Measurements from ENCODE around the gene GBF1. TPM values are rescaled to one million over a fixed set of nuclear protein-coding genes. Genes with fewer than 3 reads are reported as not detected.

Gene GBF1
- total and polyA plus RNA-seq, 2 of the 13 experiments (the other 11 are each of a cell fraction or from before 2014, with no cell fraction given): 17.1 to 21.9 TPM

DNA sequence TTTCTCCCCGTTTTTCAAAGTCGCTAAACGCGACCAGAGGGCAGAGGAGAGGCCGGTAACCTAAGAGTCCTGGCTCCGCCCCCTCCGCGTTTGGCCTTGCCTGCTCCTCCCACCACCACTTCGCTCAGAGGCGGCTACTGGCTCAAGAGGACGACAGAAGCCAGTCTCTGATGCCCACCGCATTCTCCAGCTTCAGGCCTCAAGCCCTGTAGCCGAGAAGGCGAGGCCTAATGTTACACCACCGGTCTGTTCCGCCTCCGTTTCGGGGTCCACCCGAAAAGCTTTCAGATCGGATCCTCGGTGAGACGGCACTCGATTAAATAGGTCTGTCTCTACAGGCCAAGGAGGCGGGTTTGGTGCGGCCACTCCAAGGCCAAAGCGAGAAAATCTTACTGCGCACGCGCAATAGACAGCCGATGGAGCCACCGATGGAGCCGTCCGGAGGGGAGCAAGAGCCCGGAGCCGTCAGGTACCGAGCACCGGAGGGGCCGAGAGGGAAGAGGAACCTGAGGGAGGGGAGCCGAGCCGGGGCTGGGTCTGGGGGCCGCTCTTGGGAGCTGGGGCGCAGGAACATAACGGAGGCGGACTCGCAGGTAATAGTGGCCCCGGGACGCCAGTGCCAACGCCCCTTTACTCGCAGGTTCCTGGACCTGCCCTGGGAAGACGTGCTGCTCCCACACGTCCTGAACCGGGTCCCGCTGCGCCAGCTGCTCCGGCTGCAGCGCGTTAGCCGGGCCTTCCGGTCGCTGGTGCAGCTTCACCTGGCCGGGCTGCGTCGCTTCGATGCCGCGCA is 175.6 kb downstream of the GBF1 start, which contains the start of gene FBXL15 (continued):
- TF ChIP-seq, protein P1, sequence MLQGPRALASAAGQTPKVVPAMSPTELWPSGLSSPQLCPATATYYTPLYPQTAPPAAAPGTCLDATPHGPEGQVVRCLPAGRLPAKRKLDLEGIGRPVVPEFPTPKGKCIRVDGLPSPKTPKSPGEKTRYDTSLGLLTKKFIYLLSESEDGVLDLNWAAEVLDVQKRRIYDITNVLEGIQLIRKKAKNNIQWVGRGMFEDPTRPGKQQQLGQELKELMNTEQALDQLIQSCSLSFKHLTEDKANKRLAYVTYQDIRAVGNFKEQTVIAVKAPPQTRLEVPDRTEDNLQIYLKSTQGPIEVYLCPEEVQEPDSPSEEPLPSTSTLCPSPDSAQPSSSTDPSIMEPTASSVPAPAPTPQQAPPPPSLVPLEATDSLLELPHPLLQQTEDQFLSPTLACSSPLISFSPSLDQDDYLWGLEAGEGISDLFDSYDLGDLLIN (CRISPR knock-in tag; IDR thresholded peaks at IDR 0.05; ENCODE audit: borderline replicate concordance): no peak
- TF ChIP-seq, protein P2, sequence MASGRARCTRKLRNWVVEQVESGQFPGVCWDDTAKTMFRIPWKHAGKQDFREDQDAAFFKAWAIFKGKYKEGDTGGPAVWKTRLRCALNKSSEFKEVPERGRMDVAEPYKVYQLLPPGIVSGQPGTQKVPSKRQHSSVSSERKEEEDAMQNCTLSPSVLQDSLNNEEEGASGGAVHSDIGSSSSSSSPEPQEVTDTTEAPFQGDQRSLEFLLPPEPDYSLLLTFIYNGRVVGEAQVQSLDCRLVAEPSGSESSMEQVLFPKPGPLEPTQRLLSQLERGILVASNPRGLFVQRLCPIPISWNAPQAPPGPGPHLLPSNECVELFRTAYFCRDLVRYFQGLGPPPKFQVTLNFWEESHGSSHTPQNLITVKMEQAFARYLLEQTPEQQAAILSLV (CRISPR knock-in tag; IDR thresholded peaks at IDR 0.05; ENCODE audit: borderline replicate concordance): peak; percentile 86; the same call in 1 of the 2 replicates
- peak; percentile 65 for TF ChIP-seq ARNTL (CRISPR knock-in tag; IDR thresholded peaks at IDR 0.05)
- TF ChIP-seq FIP1L1 (IDR thresholded peaks at IDR 0.05; ENCODE audit: borderline replicate concordance, insufficient read depth, low read depth, low read length): 0 out of 2 replicates have a peak, but pooled peaks have one; percentile 48
- peak; percentile 83 for TF ChIP-seq YY1 (IDR thresholded peaks at IDR 0.05; ENCODE audit: insufficient read depth, insufficient replicate concordance, low read depth, low read length)
- TF ChIP-seq ZMYM2 (CRISPR knock-in tag; IDR thresholded peaks at IDR 0.05): no peak
- no peak for TF ChIP-seq ZNF329 (CRISPR knock-in tag; IDR thresholded peaks at IDR 0.05; ENCODE audit: low read depth)
- TF ChIP-seq ZNF776 (CRISPR knock-in tag; IDR thresholded peaks at IDR 0.05): 0 out of 2 replicates have a peak, but pooled peaks have one; percentile 22
- TF ChIP-seq ZNF768 (CRISPR knock-in tag; IDR thresholded peaks at IDR 0.05): peak; percentile 64
- TF ChIP-seq, protein P3, sequence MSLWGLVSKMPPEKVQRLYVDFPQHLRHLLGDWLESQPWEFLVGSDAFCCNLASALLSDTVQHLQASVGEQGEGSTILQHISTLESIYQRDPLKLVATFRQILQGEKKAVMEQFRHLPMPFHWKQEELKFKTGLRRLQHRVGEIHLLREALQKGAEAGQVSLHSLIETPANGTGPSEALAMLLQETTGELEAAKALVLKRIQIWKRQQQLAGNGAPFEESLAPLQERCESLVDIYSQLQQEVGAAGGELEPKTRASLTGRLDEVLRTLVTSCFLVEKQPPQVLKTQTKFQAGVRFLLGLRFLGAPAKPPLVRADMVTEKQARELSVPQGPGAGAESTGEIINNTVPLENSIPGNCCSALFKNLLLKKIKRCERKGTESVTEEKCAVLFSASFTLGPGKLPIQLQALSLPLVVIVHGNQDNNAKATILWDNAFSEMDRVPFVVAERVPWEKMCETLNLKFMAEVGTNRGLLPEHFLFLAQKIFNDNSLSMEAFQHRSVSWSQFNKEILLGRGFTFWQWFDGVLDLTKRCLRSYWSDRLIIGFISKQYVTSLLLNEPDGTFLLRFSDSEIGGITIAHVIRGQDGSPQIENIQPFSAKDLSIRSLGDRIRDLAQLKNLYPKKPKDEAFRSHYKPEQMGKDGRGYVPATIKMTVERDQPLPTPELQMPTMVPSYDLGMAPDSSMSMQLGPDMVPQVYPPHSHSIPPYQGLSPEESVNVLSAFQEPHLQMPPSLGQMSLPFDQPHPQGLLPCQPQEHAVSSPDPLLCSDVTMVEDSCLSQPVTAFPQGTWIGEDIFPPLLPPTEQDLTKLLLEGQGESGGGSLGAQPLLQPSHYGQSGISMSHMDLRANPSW (CRISPR knock-in tag; IDR thresholded peaks at IDR 0.05; ENCODE audit: borderline replicate concordance): no peak
- TF ChIP-seq ZNF644 (CRISPR knock-in tag; IDR thresholded peaks at IDR 0.05; ENCODE audit: low read depth): no peak
- TF ChIP-seq, protein P4, sequence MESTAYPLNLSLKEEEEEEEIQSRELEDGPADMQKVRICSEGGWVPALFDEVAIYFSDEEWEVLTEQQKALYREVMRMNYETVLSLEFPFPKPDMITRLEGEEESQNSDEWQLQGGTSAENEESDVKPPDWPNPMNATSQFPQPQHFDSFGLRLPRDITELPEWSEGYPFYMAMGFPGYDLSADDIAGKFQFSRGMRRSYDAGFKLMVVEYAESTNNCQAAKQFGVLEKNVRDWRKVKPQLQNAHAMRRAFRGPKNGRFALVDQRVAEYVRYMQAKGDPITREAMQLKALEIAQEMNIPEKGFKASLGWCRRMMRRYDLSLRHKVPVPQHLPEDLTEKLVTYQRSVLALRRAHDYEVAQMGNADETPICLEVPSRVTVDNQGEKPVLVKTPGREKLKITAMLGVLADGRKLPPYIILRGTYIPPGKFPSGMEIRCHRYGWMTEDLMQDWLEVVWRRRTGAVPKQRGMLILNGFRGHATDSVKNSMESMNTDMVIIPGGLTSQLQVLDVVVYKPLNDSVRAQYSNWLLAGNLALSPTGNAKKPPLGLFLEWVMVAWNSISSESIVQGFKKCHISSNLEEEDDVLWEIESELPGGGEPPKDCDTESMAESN (CRISPR knock-in tag; conservative IDR thresholded peaks at IDR 0.05): peak; percentile 70
- no peak for TF ChIP-seq TCF7L2 (IDR thresholded peaks at IDR 0.05; ENCODE audit: low read depth, low read length)
- TF ChIP-seq NFYB (CRISPR knock-in tag; IDR thresholded peaks at IDR 0.05): peak; percentile 53
- TF ChIP-seq KDM5A (IDR thresholded peaks at IDR 0.05; ENCODE audit: borderline replicate concordance, low read length): peak; percentile 98
- TF ChIP-seq, protein P5, sequence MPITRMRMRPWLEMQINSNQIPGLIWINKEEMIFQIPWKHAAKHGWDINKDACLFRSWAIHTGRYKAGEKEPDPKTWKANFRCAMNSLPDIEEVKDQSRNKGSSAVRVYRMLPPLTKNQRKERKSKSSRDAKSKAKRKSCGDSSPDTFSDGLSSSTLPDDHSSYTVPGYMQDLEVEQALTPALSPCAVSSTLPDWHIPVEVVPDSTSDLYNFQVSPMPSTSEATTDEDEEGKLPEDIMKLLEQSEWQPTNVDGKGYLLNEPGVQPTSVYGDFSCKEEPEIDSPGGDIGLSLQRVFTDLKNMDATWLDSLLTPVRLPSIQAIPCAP (CRISPR knock-in tag; IDR thresholded peaks at IDR 0.05; ENCODE audit: low read depth): no peak
- TF ChIP-seq POLR2G (IDR thresholded peaks at IDR 0.05; ENCODE audit: low read depth, low read length): peak; percentile 73
- TF ChIP-seq ZNF557 (CRISPR knock-in tag; IDR thresholded peaks at IDR 0.05): no peak
